A673 (cell line): ENCODE measurements around the gene CFLAR. TPM values are rescaled to one million over a fixed set of nuclear protein-coding genes. Genes with fewer than 3 reads are reported as not detected.

Experiments
- BruUV-seq: library from RNA; stranded (reverse); fragments of 400-500 nt; replicated peaks from 2 replicates; lab custom pipeline; 2021; lab: Mats Ljungman, UMichigan
- CTCF ChIA-PET: fragments of 300-600 bp; sonication (Branson Sonifier 250); formaldehyde crosslinking; loops from one replicate; lab custom pipeline; 2022; ENCODE audit warnings: antibody characterized with exemption; lab: Charles Lee
- POLR2A ChIA-PET: fragments of 300-600 bp; sonication (Branson Sonifier 250); formaldehyde crosslinking; loops from one replicate; lab custom pipeline; 2022; ENCODE audit warnings: antibody characterized with exemption; ENCODE audit not compliant: low non-redundant PET; lab: Charles Lee
- DNase-seq: peaks from one replicate; pipeline ENCODE4 v3.0.0-alpha.2; 2015; ENCODE audit warnings: low spot score
- H3K27ac ChIP-seq: fragments of 200-600 bp; sonication (generic); 2 replicates; pipeline ENCODE4 v1.5.1; 2016; ENCODE audit warnings: mixed run types, low read depth, mild to moderate bottlenecking, mixed read lengths, antibody characterized with exemption, low read length; ENCODE audit not compliant: poor library complexity, severe bottlenecking
- H3K27me3 ChIP-seq: fragments of 200-600 bp; sonication (generic); replicated peaks from 2 replicates; pipeline ENCODE4 v1.6.1; 2017; ENCODE audit warnings: mixed run types, low read depth, mild to moderate bottlenecking, mixed read lengths, antibody characterized with exemption, low read length; ENCODE audit not compliant: insufficient read depth, poor library complexity
- H3K36me3 ChIP-seq: fragments of 200-600 bp; sonication (generic); 2 replicates; pipeline ENCODE4 v1.6.1; 2016; ENCODE audit warnings: mixed run types, mild to moderate bottlenecking, mixed read lengths, antibody characterized with exemption, low read length; ENCODE audit not compliant: insufficient read depth, poor library complexity, severe bottlenecking
- H3K4me1 ChIP-seq: fragments of 200-600 bp; sonication (generic); 2 replicates; pipeline ENCODE4 v1.6.1; 2017; ENCODE audit warnings: mixed run types, mild to moderate bottlenecking, mixed read lengths, antibody characterized with exemption, low read length; ENCODE audit not compliant: insufficient read depth, poor library complexity, severe bottlenecking
- H3K4me3 ChIP-seq: fragments of 200-600 bp; sonication (generic); 2 replicates; pipeline ENCODE4 v1.5.1; 2016; ENCODE audit warnings: low read depth, mixed run types, mild to moderate bottlenecking, mixed read lengths, low read length; ENCODE audit not compliant: poor library complexity, severe bottlenecking
- H3K9me3 ChIP-seq: fragments of 200-600 bp; sonication (generic); 2 replicates; pipeline ENCODE4 v1.6.1; 2016; ENCODE audit warnings: mixed run types, low read depth, mild to moderate bottlenecking, mixed read lengths, antibody characterized with exemption, low read length; ENCODE audit not compliant: poor library complexity, severe bottlenecking
- CTCF ChIP-seq: fragments of 300-800, 200-600 bp; sonication (generic); conservative IDR thresholded peaks from 2 replicates; pipeline ENCODE4 v1.5.1; 2017; ENCODE audit warnings: low read depth, mild to moderate bottlenecking, antibody characterized with exemption, low read length, moderate library complexity, mixed read lengths
- EZH2 ChIP-seq: fragments of 200-600 bp; sonication (generic); IDR thresholded peaks from 2 replicates; pipeline ENCODE4 v1.6.1; 2017; ENCODE audit warnings: borderline replicate concordance, low read depth, mild to moderate bottlenecking, mixed read lengths, antibody characterized with exemption, low read length; ENCODE audit not compliant: poor library complexity, severe bottlenecking
- intact Hi-C: fragments of 100-400 bp; cut with micrococcal nuclease; formaldehyde crosslinking; loops from one replicate; pipeline ENCODE4 v1.10.0; 2022; ENCODE audit not compliant: unreplicated experiment
- total RNA-seq: library from RNA; stranded (reverse); gene quantifications from 2 replicates; pipeline ENCODE4 v1.2.3, GENCODE V29; 2021

CFLAR gene
- total RNA-seq, 1 experiment from 2014 or later = 55.1 TPM

- Histone ChIP-seq H3K36me3 (no peaks in the 10 kb centered on the region), H3K9me3 (no peaks in the 10 kb centered on the region), H3K27me3 (no peaks in the 10 kb centered on the region), H3K27ac (no peak overlapping the region), H3K4me3 (no peak overlapping the region), H3K4me1 (peaks cover 8% of the 10 kb centered on the region)
- ChIA-PET POLR2A (no interaction called here), CTCF (interaction anchor here (1.4 kb wide), 1 partner anchor 17 kb away, joined by 4 read pairs; the partner anchor contains the start of gene CASP10)
- TF ChIP-seq EZH2 (no peak), CTCF (no peak)
- intact Hi-C loops = no loop called here
- no TSS peak for BruUV-seq
- no peak for DNase-seq
These were observed 83.9 kb downstream of the CFLAR start for GRCh38 chr2:201199847-201200246.

GRCh38 chr2:201200345-201200744, 84.4 kb downstream of the CFLAR start:
- no peak for DNase-seq
- no TSS peak for BruUV-seq
- Histone ChIP-seq H3K4me1 (peaks cover 8% of the 10 kb centered on the region), H3K9me3 (no peaks in the 10 kb centered on the region), H3K27ac (no peak overlapping the region), H3K4me3 (no peak overlapping the region), H3K36me3 (no peaks in the 10 kb centered on the region), H3K27me3 (no peaks in the 10 kb centered on the region)
- POLR2A ChIA-PET = no interaction called here
- TF ChIP-seq EZH2 = no peak
- intact Hi-C loops = no loop called here
- CTCF ChIA-PET = interaction anchor here (1.4 kb wide), 1 partner anchor 17 kb away, joined by 4 read pairs; the partner anchor contains the start of gene CASP10

- Histone ChIP-seq H3K4me1 (peaks cover 8% of the 10 kb centered on the region), H3K27me3 (no peaks in the 10 kb centered on the region), H3K9me3 (no peaks in the 10 kb centered on the region), H3K36me3 (no peaks in the 10 kb centered on the region), H3K27ac (no peak overlapping the region), H3K4me3 (no peak overlapping the region)
- BruUV-seq = no TSS peak
- DNase-seq = no peak
- ChIA-PET CTCF (interaction anchor here (0.7 kb wide), 1 partner anchor 32 kb away, joined by 3 read pairs; no protein-coding TSS in a partner anchor), POLR2A (no interaction called here)
- intact Hi-C loops = no loop called here
- TF ChIP-seq EZH2 (no peak), CTCF (no peak)
These were observed 85.4 kb downstream of the CFLAR start for GRCh38 chr2:201201371-201201770.

GRCh38 chr2:201203916-201204654, 88.1 kb downstream of the CFLAR start:
- H3K27me3 ChIP-seq = no peaks in the 10 kb centered on the region
- POLR2A ChIA-PET = no interaction called here
- H3K4me1 ChIP-seq = peaks cover 18% of the 10 kb centered on the region
- CTCF ChIA-PET = no interaction called here
- DNase-seq = peak; percentile 68
- H3K27ac ChIP-seq = no peak overlapping the region
- no peaks in the 10 kb centered on the region for H3K36me3 ChIP-seq
- intact Hi-C loops = no loop called here
- no peak overlapping the region for H3K4me3 ChIP-seq
- TF ChIP-seq CTCF (no peak), EZH2 (no peak)
- no peaks in the 10 kb centered on the region for H3K9me3 ChIP-seq
- no TSS peak for BruUV-seq
